Measurements from ENCODE around the gene MAP2K5.
"Not testable (repeated sequence)": the region's sequence is repeated elsewhere in the genome, so short reads cannot be mapped to it uniquely, and the experiment has no call there.

The MAP2K5 gene

GRCh38 chr15:67601073-67601472 lies 58.6 kb downstream of the MAP2K5 start:
- DNase-seq (ENCODE audit: low spot score) = no peak

- DNase-seq (ENCODE audit: low spot score) = no peak
These were observed 60.6 kb downstream of the MAP2K5 start for GRCh38 chr15:67603063-67603462.

- no peak for DNase-seq (ENCODE audit: low spot score)
These were observed 63.4 kb downstream of the MAP2K5 start for GRCh38 chr15:67605871-67606270.

GRCh38 chr15:67606742-67607141 lies 64.2 kb downstream of the MAP2K5 start:
- no peak for DNase-seq (ENCODE audit: low spot score)

- no peak for DNase-seq (ENCODE audit: low spot score)
These were observed 64.8 kb downstream of the MAP2K5 start for GRCh38 chr15:67607329-67607728.

GRCh38 chr15:67607959-67608637 lies 65.6 kb downstream of the MAP2K5 start:
- DNase-seq (ENCODE audit: low spot score) = no peak

- no peak for DNase-seq (ENCODE audit: low spot score)
These were observed 66.1 kb downstream of the MAP2K5 start for GRCh38 chr15:67608638-67608959.

- DNase-seq (ENCODE audit: low spot score) = no peak
These were observed 69.2 kb downstream of the MAP2K5 start for GRCh38 chr15:67611370-67612369.

- DNase-seq (ENCODE audit: low spot score) = no peak
These were observed 70.7 kb downstream of the MAP2K5 start for GRCh38 chr15:67613211-67613610.

- peak; percentile 11 for DNase-seq (ENCODE audit: low spot score)
These were observed 71.2 kb downstream of the MAP2K5 start for GRCh38 chr15:67613708-67614107.

GRCh38 chr15:67615131-67615534 lies 72.6 kb downstream of the MAP2K5 start:
- not testable (repeated sequence) for DNase-seq (ENCODE audit: low spot score)

GRCh38 chr15:67618297-67618696 lies 75.8 kb downstream of the MAP2K5 start:
- DNase-seq (ENCODE audit: low spot score) = no peak

GRCh38 chr15:67622110-67622509 lies 79.6 kb downstream of the MAP2K5 start:
- no peak for DNase-seq (ENCODE audit: low spot score)

- DNase-seq (ENCODE audit: low spot score) = no peak
These were observed 89.8 kb downstream of the MAP2K5 start for GRCh38 chr15:67632261-67632660.

GRCh38 chr15:67635950-67636349 lies 93.4 kb downstream of the MAP2K5 start:
- not testable (repeated sequence) for DNase-seq (ENCODE audit: low spot score)

- DNase-seq (ENCODE audit: low spot score) = no peak
These were observed 97.1 kb downstream of the MAP2K5 start for GRCh38 chr15:67639591-67639990.

GRCh38 chr15:67641453-67641852 lies 99.0 kb downstream of the MAP2K5 start:
- DNase-seq (ENCODE audit: low spot score) = no peak

- DNase-seq (ENCODE audit: low spot score) = no peak
These were observed 104.3 kb downstream of the MAP2K5 start for GRCh38 chr15:67646847-67647246.

GRCh38 chr15:67652586-67652985 lies 110.1 kb downstream of the MAP2K5 start:
- DNase-seq (ENCODE audit: low spot score) = no peak

- DNase-seq (ENCODE audit: low spot score) = no peak
These were observed 117.9 kb downstream of the MAP2K5 start for GRCh38 chr15:67660446-67660845.

GRCh38 chr15:67660874-67661606 lies 118.5 kb downstream of the MAP2K5 start:
- DNase-seq (ENCODE audit: low spot score) = no peak

- no peak for DNase-seq (ENCODE audit: low spot score)
These were observed 128.3 kb downstream of the MAP2K5 start for GRCh38 chr15:67670647-67671305.

Data from iPS-NIHi11 (cell line).